Kidney epithelial cell (primary cell): ENCODE measurements around the gene SLC49A3. TPM values are rescaled to one million over a fixed set of nuclear protein-coding genes. Genes with fewer than 3 reads are reported as not detected.
"Not testable (repeated sequence)": the region's sequence is repeated elsewhere in the genome, so short reads cannot be mapped to it uniquely, and the experiment has no call there.

Experiments
- DNase-seq: peaks from one replicate; pipeline ENCODE4 v3.0.0-alpha.2; 2010; ENCODE audit warnings: low read depth
- H3K27me3 ChIP-seq: 2 replicates; pipeline ENCODE4 v1.6.0; 2011; ENCODE audit warnings: low read length; ENCODE audit not compliant: control insufficient read depth, insufficient read depth
- H3K36me3 ChIP-seq: 2 replicates; pipeline ENCODE4 v1.5.1; 2011; ENCODE audit warnings: low read length; ENCODE audit not compliant: control insufficient read depth, insufficient read depth
- H3K4me3 ChIP-seq: 2 replicates; pipeline ENCODE4 v1.5.1; 2011; ENCODE audit warnings: low read depth, mild to moderate bottlenecking, control low read depth, low read length
- CTCF ChIP-seq: IDR thresholded peaks from 2 replicates; pipeline ENCODE4 v1.5.1; 2011; ENCODE audit warnings: mild to moderate bottlenecking, moderate library complexity, low read length, control low read depth, inconsistent platforms; ENCODE audit not compliant: insufficient read depth, poor library complexity, severe bottlenecking
- total RNA-seq: library from RNA; depleted of rRNA; stranded (reverse); fragments of >200 nt; gene quantifications from 2 replicates; pipeline ENCODE4 v1.2.3, GENCODE V29; 2015

Gene SLC49A3
- total RNA-seq: 3.4 and 3.7 TPM in 2 replicates

- no peak for TF ChIP-seq CTCF
- Histone ChIP-seq H3K27me3 (peaks cover 5% of the 10 kb centered on the region), H3K4me3 (peak within 1 kb of the TSS; percentile 25), H3K36me3 (no peaks in the 10 kb centered on the region)
- no peak for DNase-seq
These were observed at the start of gene SLC49A3 for GRCh38 chr4:688854-689681. SLC49A3 (minus strand) TSS chr4:689151; CDS start chr4:689127, 24 bp downstream.

GRCh38 chr4:736561-736960 is 47.6 kb upstream of the SLC49A3 start:
- not testable (repeated sequence) for H3K4me3 ChIP-seq, DNase-seq, H3K27me3 ChIP-seq, H3K36me3 ChIP-seq

- Histone ChIP-seq H3K36me3 (peaks cover 4% of the 10 kb centered on the region), H3K27me3 (no peaks in the 10 kb centered on the region), H3K4me3 (no peak overlapping the region)
- DNase-seq: no peak
- TF ChIP-seq CTCF: no peak
These were observed 46.6 kb upstream of the SLC49A3 start for GRCh38 chr4:735583-735982.

GRCh38 chr4:734951-735350 is 46.0 kb upstream of the SLC49A3 start:
- TF ChIP-seq CTCF: no peak
- no peak overlapping the region for H3K4me3 ChIP-seq
- no peak for DNase-seq
- H3K27me3 ChIP-seq: no peaks in the 10 kb centered on the region
- H3K36me3 ChIP-seq: peaks cover 4% of the 10 kb centered on the region

- H3K27me3 ChIP-seq: no peaks in the 10 kb centered on the region
- peaks cover 4% of the 10 kb centered on the region for H3K36me3 ChIP-seq
- H3K4me3 ChIP-seq: no peak overlapping the region
- no peak for TF ChIP-seq CTCF
- no peak for DNase-seq
These were observed 45.1 kb upstream of the SLC49A3 start for GRCh38 chr4:734075-734474.

GRCh38 chr4:733631-733980 is 44.7 kb upstream of the SLC49A3 start:
- no peaks in the 10 kb centered on the region for H3K27me3 ChIP-seq
- H3K4me3 ChIP-seq: no peak overlapping the region
- no peak for DNase-seq
- H3K36me3 ChIP-seq: peaks cover 4% of the 10 kb centered on the region
- TF ChIP-seq CTCF: no peak
